A673 (cell line): ENCODE measurements around the gene LDB3. TPM values are rescaled to one million over a fixed set of nuclear protein-coding genes. Genes with fewer than 3 reads are reported as not detected.
A peak's percentile ranks its signal among the peaks of the same experiment; 100 is the strongest.

Experiments
- BruUV-seq: library from RNA; stranded (reverse); fragments of 400-500 nt; replicated peaks from 2 replicates; lab custom pipeline; 2021; lab: Mats Ljungman, UMichigan
- CTCF ChIA-PET: fragments of 300-600 bp; sonication (Branson Sonifier 250); formaldehyde crosslinking; loops from one replicate; lab custom pipeline; 2022; ENCODE audit warnings: antibody characterized with exemption; lab: Charles Lee
- POLR2A ChIA-PET: fragments of 300-600 bp; sonication (Branson Sonifier 250); formaldehyde crosslinking; loops from one replicate; lab custom pipeline; 2022; ENCODE audit warnings: antibody characterized with exemption; ENCODE audit not compliant: low non-redundant PET; lab: Charles Lee
- DNase-seq: peaks from one replicate; pipeline ENCODE4 v3.0.0-alpha.2; 2015; ENCODE audit warnings: low spot score
- H3K27ac ChIP-seq: fragments of 200-600 bp; sonication (generic); 2 replicates; pipeline ENCODE4 v1.5.1; 2016; ENCODE audit warnings: mixed run types, low read depth, mild to moderate bottlenecking, mixed read lengths, antibody characterized with exemption, low read length; ENCODE audit not compliant: poor library complexity, severe bottlenecking
- H3K27me3 ChIP-seq: fragments of 200-600 bp; sonication (generic); replicated peaks from 2 replicates; pipeline ENCODE4 v1.6.1; 2017; ENCODE audit warnings: mixed run types, low read depth, mild to moderate bottlenecking, mixed read lengths, antibody characterized with exemption, low read length; ENCODE audit not compliant: insufficient read depth, poor library complexity
- H3K36me3 ChIP-seq: fragments of 200-600 bp; sonication (generic); 2 replicates; pipeline ENCODE4 v1.6.1; 2016; ENCODE audit warnings: mixed run types, mild to moderate bottlenecking, mixed read lengths, antibody characterized with exemption, low read length; ENCODE audit not compliant: insufficient read depth, poor library complexity, severe bottlenecking
- H3K4me1 ChIP-seq: fragments of 200-600 bp; sonication (generic); 2 replicates; pipeline ENCODE4 v1.6.1; 2017; ENCODE audit warnings: mixed run types, mild to moderate bottlenecking, mixed read lengths, antibody characterized with exemption, low read length; ENCODE audit not compliant: insufficient read depth, poor library complexity, severe bottlenecking
- H3K4me3 ChIP-seq: fragments of 200-600 bp; sonication (generic); 2 replicates; pipeline ENCODE4 v1.5.1; 2016; ENCODE audit warnings: low read depth, mixed run types, mild to moderate bottlenecking, mixed read lengths, low read length; ENCODE audit not compliant: poor library complexity, severe bottlenecking
- H3K9me3 ChIP-seq: fragments of 200-600 bp; sonication (generic); 2 replicates; pipeline ENCODE4 v1.6.1; 2016; ENCODE audit warnings: mixed run types, low read depth, mild to moderate bottlenecking, mixed read lengths, antibody characterized with exemption, low read length; ENCODE audit not compliant: poor library complexity, severe bottlenecking
- CTCF ChIP-seq: fragments of 300-800, 200-600 bp; sonication (generic); conservative IDR thresholded peaks from 2 replicates; pipeline ENCODE4 v1.5.1; 2017; ENCODE audit warnings: low read depth, mild to moderate bottlenecking, antibody characterized with exemption, low read length, moderate library complexity, mixed read lengths
- EZH2 ChIP-seq: fragments of 200-600 bp; sonication (generic); IDR thresholded peaks from 2 replicates; pipeline ENCODE4 v1.6.1; 2017; ENCODE audit warnings: borderline replicate concordance, low read depth, mild to moderate bottlenecking, mixed read lengths, antibody characterized with exemption, low read length; ENCODE audit not compliant: poor library complexity, severe bottlenecking
- intact Hi-C: fragments of 100-400 bp; cut with micrococcal nuclease; formaldehyde crosslinking; loops from one replicate; pipeline ENCODE4 v1.10.0; 2022; ENCODE audit not compliant: unreplicated experiment
- total RNA-seq: library from RNA; stranded (reverse); gene quantifications from 2 replicates; pipeline ENCODE4 v1.2.3, GENCODE V29; 2021

LDB3 gene
- total RNA-seq, 1 experiment from 2014 or later: 0.34 TPM

- TF ChIP-seq CTCF: no peak
- no peak for TF ChIP-seq EZH2
- ChIA-PET CTCF (no interaction called here), POLR2A (no interaction called here)
- Histone ChIP-seq H3K27ac (no peak overlapping the region), H3K4me3 (no peak overlapping the region), H3K27me3 (no peaks in the 10 kb centered on the region), H3K4me1 (peaks cover 31% of the 10 kb centered on the region), H3K9me3 (no peaks in the 10 kb centered on the region), H3K36me3 (no peaks in the 10 kb centered on the region)
- BruUV-seq: no TSS peak
- no peak for DNase-seq
- intact Hi-C loops: no loop called here
Measured at GRCh38 chr10:86646532-86646931, 21.8 kb upstream of the LDB3 start.

GRCh38 chr10:86646933-86647332 lies 21.4 kb upstream of the LDB3 start:
- intact Hi-C loops: no loop called here
- Histone ChIP-seq H3K27me3 (no peaks in the 10 kb centered on the region), H3K27ac (no peak overlapping the region), H3K36me3 (no peaks in the 10 kb centered on the region), H3K4me1 (peaks cover 31% of the 10 kb centered on the region), H3K4me3 (no peak overlapping the region), H3K9me3 (no peaks in the 10 kb centered on the region)
- ChIA-PET CTCF (no interaction called here), POLR2A (no interaction called here)
- no TSS peak for BruUV-seq
- DNase-seq: no peak
- TF ChIP-seq CTCF: no peak

GRCh38 chr10:86647773-86648703 lies 20.3 kb upstream of the LDB3 start:
- H3K27me3 ChIP-seq: no peaks in the 10 kb centered on the region
- H3K4me3 ChIP-seq: peak overlapping the region; percentile 8
- H3K4me1 ChIP-seq: peaks cover 31% of the 10 kb centered on the region
- intact Hi-C loops: no loop called here
- ChIA-PET CTCF (no interaction called here), POLR2A (no interaction called here)
- TF ChIP-seq CTCF (no peak), EZH2 (no peak)
- no peaks in the 10 kb centered on the region for H3K9me3 ChIP-seq
- no peak overlapping the region for H3K27ac ChIP-seq
- peak; percentile 78 for DNase-seq
- H3K36me3 ChIP-seq: no peaks in the 10 kb centered on the region
- BruUV-seq: no TSS peak
